Neuronal stem cell (in vitro differentiated cells): Measurements from ENCODE around the gene DHX9.

Source experiments
- DNase-seq: peaks from one replicate; pipeline ENCODE4 v3.0.0-alpha.2; 2013; ENCODE audit warnings: low spot score
- H2AFZ ChIP-seq: one replicate; pipeline ENCODE4 v1.6.1; 2013; ENCODE audit warnings: mild to moderate bottlenecking, low read length, inconsistent platforms
- H2AK5ac ChIP-seq: 2 replicates; pipeline ENCODE4 v1.6.1; 2013; ENCODE audit warnings: low read depth, mild to moderate bottlenecking, inconsistent platforms, low read length, moderate library complexity, mixed read lengths
- H2BK120ac ChIP-seq: 2 replicates; pipeline ENCODE4 v1.6.1; 2013; ENCODE audit warnings: low read depth, mild to moderate bottlenecking, inconsistent platforms, low read length, moderate library complexity, mixed read lengths
- H2BK12ac ChIP-seq: one replicate; pipeline ENCODE4 v1.6.1; 2013; ENCODE audit warnings: low read length, inconsistent platforms
- H2BK15ac ChIP-seq: 2 replicates; pipeline ENCODE4 v1.6.1; 2013; ENCODE audit warnings: mild to moderate bottlenecking, low read length, inconsistent platforms, mixed read lengths
- H2BK5ac ChIP-seq: one replicate; pipeline ENCODE4 v1.6.1; 2013; ENCODE audit warnings: inconsistent platforms, mild to moderate bottlenecking, low read length, moderate library complexity
- H3K14ac ChIP-seq: one replicate; pipeline ENCODE4 v1.6.1; 2013; ENCODE audit warnings: low read length, inconsistent platforms
- H3K18ac ChIP-seq: 2 replicates; pipeline ENCODE4 v1.6.1; 2013; ENCODE audit warnings: low read length, inconsistent platforms
- H3K23ac ChIP-seq: 2 replicates; pipeline ENCODE4 v1.6.1; 2013; ENCODE audit warnings: low read depth, mild to moderate bottlenecking, mixed read lengths, low read length, inconsistent platforms; ENCODE audit not compliant: poor library complexity
- H3K27ac ChIP-seq: replicated peaks from 3 replicates; pipeline ENCODE4 v1.5.1; 2013; ENCODE audit warnings: low read length, inconsistent platforms
- H3K27me3 ChIP-seq, 3 experiments: 2 replicates each; pipeline ENCODE4 v1.6.1; 2013; ENCODE audit warnings: low read length in 3 of 3, mild to moderate bottlenecking in 2 of 3, inconsistent platforms in 1 of 3, low read depth in 1 of 3, mixed read lengths in 1 of 3, moderate library complexity in 1 of 3; ENCODE audit not compliant: control insufficient read depth in 3 of 3, insufficient read depth in 3 of 3
- H3K36me3 ChIP-seq, 2 donors: replicated peaks in 1 of 2; 2 replicates each; pipeline ENCODE4 v1.6.1; 2013; ENCODE audit warnings: low read length in 2 of 2; ENCODE audit not compliant: control insufficient read depth in 2 of 2, insufficient read depth in 2 of 2
- H3K4ac ChIP-seq: 2 replicates; pipeline ENCODE4 v1.6.1; 2013; ENCODE audit warnings: inconsistent platforms, mild to moderate bottlenecking, low read length, moderate library complexity
- H3K4me1 ChIP-seq, 2 donors: 1 replicate in 1 of 2; 2 replicates in 1 of 2; pipeline ENCODE4 v1.6.1; 2013; ENCODE audit warnings: low read length in 2 of 2, low read depth in 1 of 2; ENCODE audit not compliant: control insufficient read depth in 2 of 2, insufficient read depth in 1 of 2
- H3K4me2 ChIP-seq: one replicate; pipeline ENCODE4 v1.6.1; 2013; ENCODE audit warnings: mild to moderate bottlenecking, low read length, inconsistent platforms; ENCODE audit not compliant: insufficient read depth, poor library complexity, severe bottlenecking
- H3K4me3 ChIP-seq, 2 donors: 2 replicates each; pipeline ENCODE4 v1.5.1; 2013; ENCODE audit warnings: low read length in 2 of 2, mild to moderate bottlenecking in 2 of 2, inconsistent platforms in 1 of 2, moderate library complexity in 1 of 2
- H3K79me1 ChIP-seq: one replicate; pipeline ENCODE4 v1.6.1; 2013; ENCODE audit warnings: low read depth, mild to moderate bottlenecking, inconsistent platforms, low read length, moderate library complexity
- H3K9ac ChIP-seq: one replicate; pipeline ENCODE4 v1.6.1; 2013; ENCODE audit warnings: mild to moderate bottlenecking, low read depth, low read length, inconsistent platforms; ENCODE audit not compliant: poor library complexity
- H3K9me3 ChIP-seq, 2 donors: replicated peaks in 1 of 2; 2 replicates each; pipeline versions ENCODE3 to v1.6.1; 2013; ENCODE audit warnings: low read length in 2 of 2, mild to moderate bottlenecking in 2 of 2, inconsistent platforms in 1 of 2, low read depth in 1 of 2, mixed read lengths in 1 of 2, moderate library complexity in 1 of 2; ENCODE audit not compliant: control insufficient read depth in 2 of 2, insufficient read depth in 1 of 2
- H4K8ac ChIP-seq: one replicate; pipeline ENCODE4 v1.6.1; 2013; ENCODE audit warnings: low read depth, mild to moderate bottlenecking, inconsistent platforms, low read length, moderate library complexity
- H4K91ac ChIP-seq: one replicate; pipeline ENCODE4 v1.6.1; 2013; ENCODE audit warnings: low read length, low read depth, mild to moderate bottlenecking, inconsistent platforms; ENCODE audit not compliant: poor library complexity
- WGBS, 2 donors: extraction: QIAGEN DNeasy Blood & Tissue Kit; methylation state at CpG; one replicate each; pipeline ENCODE4 v1.1.7; 2013; ENCODE audit warnings: missing lambda C conversion rate in 2 of 2, mixed read lengths in 1 of 2; ENCODE audit not compliant: insufficient read length in 2 of 2, insufficient replicate concordance in 1 of 2; ENCODE audit errors: extremely low coverage in 2 of 2; 5-methylcytosine and 5-hydroxymethylcytosine counted together

Gene DHX9

DNA sequence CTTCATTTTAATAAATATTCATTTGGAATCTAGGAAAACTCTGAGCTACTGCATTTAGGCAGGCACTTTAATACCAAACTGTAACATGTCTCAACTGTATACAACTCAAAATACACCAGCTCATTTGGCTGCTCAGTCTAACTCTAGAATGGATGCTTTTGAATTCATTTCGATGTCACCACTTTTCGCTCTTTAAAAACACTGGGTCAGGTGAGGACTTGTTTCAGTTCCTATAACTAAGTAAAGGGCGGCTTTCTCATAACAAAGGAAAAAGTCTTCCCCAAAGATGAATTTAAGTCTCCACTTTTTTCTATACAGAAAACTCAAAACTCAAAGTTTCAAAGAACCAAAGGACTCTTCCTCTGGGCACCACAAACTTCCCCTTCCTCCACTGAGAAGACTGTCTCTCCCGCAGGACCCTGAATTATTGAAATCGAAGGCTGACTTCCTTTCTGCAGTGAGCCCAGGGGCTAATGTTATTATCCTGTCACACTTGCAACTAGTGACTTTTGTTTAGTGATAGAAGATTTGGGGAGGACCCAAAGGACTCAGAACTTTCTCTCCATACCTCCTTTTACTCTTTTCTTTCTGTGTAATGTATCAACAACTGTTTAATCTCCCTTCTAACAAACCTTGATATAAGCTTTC lies 9.7 kb upstream of the DHX9 start:
- H2BK120ac ChIP-seq: no peak overlapping the region
- no peak overlapping the region for H3K4me2 ChIP-seq
- no peak overlapping the region for H4K91ac ChIP-seq
- H2AK5ac ChIP-seq: no peak overlapping the region
- H3K9me3 ChIP-seq: no peaks in the 10 kb centered on the region
- no peak overlapping the region for H3K23ac ChIP-seq
- H2BK12ac ChIP-seq: no peak overlapping the region
- H3K4me1 ChIP-seq: peaks cover 0 to 10% of the 10 kb centered on the region in 2 donors
- no CpG with 5 or more reads among the region's 5 CpGs for WGBS, 2 donors
- H3K27ac ChIP-seq: no peak overlapping the region
- H3K9ac ChIP-seq: no peak overlapping the region
- no peaks in the 10 kb centered on the region for H3K79me1 ChIP-seq
- H4K8ac ChIP-seq: no peak overlapping the region
- no peak for DNase-seq
- no peak overlapping the region for H3K14ac ChIP-seq
- no peak overlapping the region for H3K18ac ChIP-seq
- H3K36me3 ChIP-seq: no peaks in the 10 kb centered on the region
- H2BK15ac ChIP-seq: no peak overlapping the region
- no peak overlapping the region for H2BK5ac ChIP-seq
- H3K4me3 ChIP-seq: no peak overlapping the region
- H2AFZ ChIP-seq: peak overlapping the region; percentile 64
- no peaks in the 10 kb centered on the region for H3K27me3 ChIP-seq
- no peak overlapping the region for H3K4ac ChIP-seq

DNA sequence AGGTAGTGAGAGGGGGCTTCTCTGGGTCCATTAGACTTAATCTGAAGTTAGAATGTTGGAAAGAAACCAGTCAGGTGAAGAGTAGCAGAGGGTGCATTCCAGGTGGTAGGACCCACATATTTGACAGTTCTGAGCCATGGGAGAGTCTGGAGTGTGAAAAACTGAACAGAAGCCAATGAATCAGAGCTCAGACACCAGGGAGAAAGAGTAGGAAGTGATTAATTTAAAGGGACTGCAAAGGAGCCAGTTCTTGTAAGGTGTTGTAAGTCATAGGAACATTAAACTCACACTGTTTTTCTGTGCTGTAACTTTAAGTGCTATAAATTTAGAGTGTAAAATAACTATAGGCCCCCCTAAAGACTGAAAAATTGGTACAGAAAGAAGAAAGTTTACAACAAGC lies 5.9 kb upstream of the DHX9 start:
- H3K14ac ChIP-seq: no peak overlapping the region
- no peak overlapping the region for H4K91ac ChIP-seq
- no peak overlapping the region for H2BK5ac ChIP-seq
- peaks cover 0 to 23% of the 10 kb centered on the region in 2 donors for H3K4me1 ChIP-seq
- no peak overlapping the region for H4K8ac ChIP-seq
- H2AFZ ChIP-seq: no peak overlapping the region
- no peak overlapping the region for H2BK120ac ChIP-seq
- no peak overlapping the region for H3K23ac ChIP-seq
- no peaks in the 10 kb centered on the region for H3K36me3 ChIP-seq
- no peak overlapping the region for H2BK15ac ChIP-seq
- H2AK5ac ChIP-seq: no peak overlapping the region
- H2BK12ac ChIP-seq: no peak overlapping the region
- no peak overlapping the region for H3K4me2 ChIP-seq
- no peaks in the 10 kb centered on the region for H3K27me3 ChIP-seq
- H3K4ac ChIP-seq: no peak overlapping the region
- H3K9ac ChIP-seq: no peak overlapping the region
- H3K4me3 ChIP-seq: no peak overlapping the region
- peaks cover 0 to 9% of the 10 kb centered on the region in 2 donors for H3K9me3 ChIP-seq
- no peaks in the 10 kb centered on the region for H3K79me1 ChIP-seq
- no peak for DNase-seq
- H3K27ac ChIP-seq: no peak overlapping the region
- H3K18ac ChIP-seq: no peak overlapping the region

DNA sequence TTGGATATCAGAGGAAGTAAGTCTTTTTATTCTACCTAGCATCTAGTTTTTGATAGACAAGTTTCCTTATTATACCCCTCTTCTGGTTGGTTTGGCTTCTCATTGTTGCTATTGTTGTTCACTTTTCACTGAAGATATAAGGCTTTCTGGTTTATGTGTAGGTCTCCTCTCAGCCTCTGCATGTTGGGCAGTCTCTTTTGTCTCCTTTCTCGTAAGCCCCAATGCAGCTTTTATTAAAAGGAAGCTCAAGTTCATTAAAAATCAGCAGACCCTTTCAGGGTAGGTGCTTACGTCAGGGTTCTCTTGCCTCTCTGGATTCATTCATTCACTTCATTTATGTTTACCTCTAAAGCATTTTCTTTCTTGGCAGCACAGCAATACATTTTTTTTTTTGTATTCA lies 4.8 kb upstream of the DHX9 start:
- no peaks in the 10 kb centered on the region for H3K27me3 ChIP-seq
- H3K23ac ChIP-seq: no peak overlapping the region
- no peak overlapping the region for H3K4ac ChIP-seq
- no peak overlapping the region for H3K4me2 ChIP-seq
- H3K27ac ChIP-seq: no peak overlapping the region
- no peak overlapping the region for H3K14ac ChIP-seq
- H2AK5ac ChIP-seq: no peak overlapping the region
- H3K9me3 ChIP-seq: peaks cover 0 to 9% of the 10 kb centered on the region in 2 donors
- H3K4me1 ChIP-seq: peaks cover 3 to 25% of the 10 kb centered on the region in 2 donors
- H2AFZ ChIP-seq: no peak overlapping the region
- no CpG with 5 or more reads among the region's 2 CpGs for WGBS, 2 donors
- no peaks in the 10 kb centered on the region for H3K36me3 ChIP-seq
- H4K8ac ChIP-seq: no peak overlapping the region
- no peak overlapping the region for H2BK15ac ChIP-seq
- peaks cover 3% of the 10 kb centered on the region for H3K79me1 ChIP-seq
- H3K18ac ChIP-seq: no peak overlapping the region
- H2BK5ac ChIP-seq: no peak overlapping the region
- no peak for DNase-seq
- no peak overlapping the region for H4K91ac ChIP-seq
- no peak overlapping the region for H3K9ac ChIP-seq
- no peak overlapping the region for H2BK120ac ChIP-seq
- H3K4me3 ChIP-seq: no peak overlapping the region
- H2BK12ac ChIP-seq: no peak overlapping the region

DNA sequence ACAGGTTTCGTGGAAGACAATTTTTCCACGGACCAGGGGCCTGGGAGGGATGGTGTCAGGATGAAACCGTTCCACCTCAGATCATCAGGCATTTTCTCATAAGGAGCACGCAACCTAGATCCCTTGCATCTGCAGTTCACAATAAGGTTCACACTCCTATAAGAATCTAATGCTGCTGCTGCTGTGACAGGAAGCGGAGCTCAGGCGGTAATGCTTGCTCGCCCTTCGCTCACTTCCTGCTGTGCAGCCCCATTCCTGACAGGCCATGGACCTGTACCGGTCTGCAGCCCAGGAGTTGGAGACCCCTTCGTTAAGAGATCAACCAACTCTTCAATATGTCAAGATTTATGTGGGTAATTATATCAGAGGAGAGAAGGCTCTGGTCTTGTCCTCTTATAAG lies 3.3 kb upstream of the DHX9 start:
- no peak overlapping the region for H3K23ac ChIP-seq
- no peak overlapping the region for H2BK5ac ChIP-seq
- no peak overlapping the region for H2AK5ac ChIP-seq
- WGBS, 2 donors: no CpG with 5 or more reads among the region's 10 CpGs
- H3K18ac ChIP-seq: no peak overlapping the region
- H2AFZ ChIP-seq: no peak overlapping the region
- peaks cover 4% of the 10 kb centered on the region for H3K79me1 ChIP-seq
- H3K9me3 ChIP-seq: peaks cover 0 to 9% of the 10 kb centered on the region in 2 donors
- no peak overlapping the region for H3K27ac ChIP-seq
- no peak overlapping the region for H4K91ac ChIP-seq
- no peak overlapping the region for H4K8ac ChIP-seq
- no peak overlapping the region for H2BK120ac ChIP-seq
- H3K36me3 ChIP-seq: peaks cover 0 to 4% of the 10 kb centered on the region in 2 donors
- H2BK12ac ChIP-seq: no peak overlapping the region
- H2BK15ac ChIP-seq: no peak overlapping the region
- H3K4ac ChIP-seq: no peak overlapping the region
- H3K4me1 ChIP-seq: peaks cover 3 to 25% of the 10 kb centered on the region in 2 donors
- no peak overlapping the region for H3K4me2 ChIP-seq
- H3K9ac ChIP-seq: no peak overlapping the region
- H3K4me3 ChIP-seq: no peak overlapping the region
- DNase-seq: no peak
- H3K14ac ChIP-seq: no peak overlapping the region
- H3K27me3 ChIP-seq: no peaks in the 10 kb centered on the region
